NCI-H1694 (cell line): Measurements from ENCODE around the gene SRPX.
A peak's percentile ranks its signal among the peaks of the same experiment; 100 is the strongest.

Experiments used
- DNase-seq: peaks from one replicate; lab custom pipeline; 2025; lab: John Stamatoyannopoulos, UW

SRPX gene

GRCh38 chrX:38220415-38221390 lies at the start of gene SRPX:
Gene SRPX, minus strand, starts transcription at chrX:38220871. Its CDS starts 79 bp downstream, at chrX:38220792.
- no peak for DNase-seq

- DNase-seq = no peak
Observed at GRCh38 chrX:38268011-38268410, 47.3 kb upstream of the SRPX start.

GRCh38 chrX:38262715-38263620 lies 42.3 kb upstream of the SRPX start:
- no peak for DNase-seq

GRCh38 chrX:38260231-38260630 lies 39.6 kb upstream of the SRPX start:
- peak; percentile 0 for DNase-seq

- DNase-seq = no peak
Observed at GRCh38 chrX:38256019-38256418, 35.3 kb upstream of the SRPX start.

- no peak for DNase-seq
Observed at GRCh38 chrX:38249965-38250364, 29.3 kb upstream of the SRPX start.

- no peak for DNase-seq
Observed at GRCh38 chrX:38247051-38247450, 26.4 kb upstream of the SRPX start.

GRCh38 chrX:38240541-38240940 lies 19.9 kb upstream of the SRPX start:
- DNase-seq = no peak

GRCh38 chrX:38236901-38237615 lies 16.4 kb upstream of the SRPX start:
- DNase-seq = no peak

- DNase-seq = no peak
Observed at GRCh38 chrX:38233891-38234667, 13.4 kb upstream of the SRPX start.

- no peak for DNase-seq
Observed at GRCh38 chrX:38232079-38232686, 11.5 kb upstream of the SRPX start.

- no peak for DNase-seq
Observed at GRCh38 chrX:38225093-38225492, 4.4 kb upstream of the SRPX start.

GRCh38 chrX:38224160-38224559 lies 3.5 kb upstream of the SRPX start:
- DNase-seq = no peak

GRCh38 chrX:38221391-38221929 lies 789 bp upstream of the SRPX start:
- DNase-seq = no peak

- peak; percentile 6 for DNase-seq
Observed at GRCh38 chrX:38220024-38220414, 652 bp downstream of the SRPX start.

- no peak for DNase-seq
Observed at GRCh38 chrX:38216642-38217041, 4.0 kb downstream of the SRPX start.

GRCh38 chrX:38214551-38215531 lies 5.8 kb downstream of the SRPX start:
- DNase-seq = no peak

- no peak for DNase-seq
Observed at GRCh38 chrX:38214044-38214443, 6.6 kb downstream of the SRPX start.

GRCh38 chrX:38211891-38212635 lies 8.6 kb downstream of the SRPX start:
- no peak for DNase-seq
